ENCODE data around the gene PTPRK.

DNA sequence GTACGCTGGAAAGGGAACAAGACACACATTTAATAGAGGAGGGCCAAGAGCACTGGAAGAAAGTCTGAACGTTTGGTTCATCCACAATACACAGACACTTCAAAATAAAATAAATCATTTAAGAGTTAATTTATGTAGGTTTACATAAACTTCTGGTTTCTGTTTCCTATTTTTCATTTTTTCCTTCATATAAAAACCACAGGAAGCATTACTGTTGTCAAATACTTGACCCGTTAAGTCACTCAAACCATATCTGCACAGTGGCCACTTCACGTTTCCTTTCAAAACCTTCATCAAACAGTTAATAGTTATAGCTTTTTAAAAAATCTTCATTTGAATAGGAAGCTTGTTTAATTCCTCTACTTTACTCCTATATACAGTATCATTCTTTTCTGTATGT lies 361.9 kb downstream of the PTPRK start:
- TF ChIP-seq CHD2 (IDR thresholded peaks at IDR 0.05; ENCODE audit: borderline replicate concordance, low read depth, low read length) (no peak), YBX1 (IDR thresholded peaks at IDR 0.05) (no peak), MTA3 (IDR thresholded peaks at IDR 0.05; ENCODE audit: borderline replicate concordance, low read length) (no peak), CTCF (IDR thresholded peaks at IDR 0.05 in 2 of 3, conservative IDR thresholded peaks at IDR 0.05 in 1 of 3; ENCODE audit: control insufficient read depth in 2 of 3, extremely low read depth in 1 of 3, insufficient read depth in 1 of 3, low read depth in 3 of 3, low read length in 3 of 3) (no peak), SREBF1 (IDR thresholded peaks at IDR 0.05; ENCODE audit: low read length) (no peak), GABPA (IDR thresholded peaks at IDR 0.05; ENCODE audit: low read depth) (no peak), PBX3 (IDR thresholded peaks at IDR 0.05; ENCODE audit: insufficient replicate concordance, low read depth, low read length) (no peak)
- TF ChIP-seq, protein P1, sequence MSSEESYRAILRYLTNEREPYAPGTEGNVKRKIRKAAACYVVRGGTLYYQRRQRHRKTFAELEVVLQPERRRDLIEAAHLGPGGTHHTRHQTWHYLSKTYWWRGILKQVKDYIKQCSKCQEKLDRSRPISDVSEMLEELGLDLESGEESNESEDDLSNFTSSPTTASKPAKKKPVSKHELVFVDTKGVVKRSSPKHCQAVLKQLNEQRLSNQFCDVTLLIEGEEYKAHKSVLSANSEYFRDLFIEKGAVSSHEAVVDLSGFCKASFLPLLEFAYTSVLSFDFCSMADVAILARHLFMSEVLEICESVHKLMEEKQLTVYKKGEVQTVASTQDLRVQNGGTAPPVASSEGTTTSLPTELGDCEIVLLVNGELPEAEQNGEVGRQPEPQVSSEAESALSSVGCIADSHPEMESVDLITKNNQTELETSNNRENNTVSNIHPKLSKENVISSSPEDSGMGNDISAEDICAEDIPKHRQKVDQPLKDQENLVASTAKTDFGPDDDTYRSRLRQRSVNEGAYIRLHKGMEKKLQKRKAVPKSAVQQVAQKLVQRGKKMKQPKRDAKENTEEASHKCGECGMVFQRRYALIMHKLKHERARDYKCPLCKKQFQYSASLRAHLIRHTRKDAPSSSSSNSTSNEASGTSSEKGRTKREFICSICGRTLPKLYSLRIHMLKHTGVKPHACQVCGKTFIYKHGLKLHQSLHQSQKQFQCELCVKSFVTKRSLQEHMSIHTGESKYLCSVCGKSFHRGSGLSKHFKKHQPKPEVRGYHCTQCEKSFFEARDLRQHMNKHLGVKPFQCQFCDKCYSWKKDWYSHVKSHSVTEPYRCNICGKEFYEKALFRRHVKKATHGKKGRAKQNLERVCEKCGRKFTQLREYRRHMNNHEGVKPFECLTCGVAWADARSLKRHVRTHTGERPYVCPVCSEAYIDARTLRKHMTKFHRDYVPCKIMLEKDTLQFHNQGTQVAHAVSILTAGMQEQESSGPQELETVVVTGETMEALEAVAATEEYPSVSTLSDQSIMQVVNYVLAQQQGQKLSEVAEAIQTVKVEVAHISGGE (CRISPR knock-in tag; IDR thresholded peaks at IDR 0.05), result no peak

Measured in GM12878 (cell line).